ENCODE results near the gene MPHOSPH9.

DNA sequence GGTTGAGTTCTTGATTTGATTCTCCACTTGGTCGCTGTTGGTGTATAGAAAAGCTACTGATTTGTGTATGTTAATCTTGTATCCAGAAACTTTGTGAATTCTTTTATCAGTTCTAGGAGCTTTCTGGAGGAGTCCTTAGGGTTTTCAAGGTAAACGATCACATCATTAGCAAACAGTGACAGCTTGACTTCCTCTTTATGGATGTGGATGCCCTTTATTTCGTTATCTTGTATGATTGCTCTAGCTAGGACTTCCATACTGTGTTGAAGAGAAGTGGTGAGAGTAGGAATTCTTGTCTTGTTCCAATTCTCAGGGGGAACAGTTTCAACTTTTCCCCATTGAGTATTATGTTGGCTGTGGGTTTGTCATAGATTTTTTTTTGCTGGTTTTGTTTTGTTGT is 12.7 kb upstream of the MPHOSPH9 start:
- no peak for TF ChIP-seq EZH2 (conservative IDR thresholded peaks at IDR 0.05; ENCODE audit: low read depth, low read length)
- TF ChIP-seq, protein P1, sequence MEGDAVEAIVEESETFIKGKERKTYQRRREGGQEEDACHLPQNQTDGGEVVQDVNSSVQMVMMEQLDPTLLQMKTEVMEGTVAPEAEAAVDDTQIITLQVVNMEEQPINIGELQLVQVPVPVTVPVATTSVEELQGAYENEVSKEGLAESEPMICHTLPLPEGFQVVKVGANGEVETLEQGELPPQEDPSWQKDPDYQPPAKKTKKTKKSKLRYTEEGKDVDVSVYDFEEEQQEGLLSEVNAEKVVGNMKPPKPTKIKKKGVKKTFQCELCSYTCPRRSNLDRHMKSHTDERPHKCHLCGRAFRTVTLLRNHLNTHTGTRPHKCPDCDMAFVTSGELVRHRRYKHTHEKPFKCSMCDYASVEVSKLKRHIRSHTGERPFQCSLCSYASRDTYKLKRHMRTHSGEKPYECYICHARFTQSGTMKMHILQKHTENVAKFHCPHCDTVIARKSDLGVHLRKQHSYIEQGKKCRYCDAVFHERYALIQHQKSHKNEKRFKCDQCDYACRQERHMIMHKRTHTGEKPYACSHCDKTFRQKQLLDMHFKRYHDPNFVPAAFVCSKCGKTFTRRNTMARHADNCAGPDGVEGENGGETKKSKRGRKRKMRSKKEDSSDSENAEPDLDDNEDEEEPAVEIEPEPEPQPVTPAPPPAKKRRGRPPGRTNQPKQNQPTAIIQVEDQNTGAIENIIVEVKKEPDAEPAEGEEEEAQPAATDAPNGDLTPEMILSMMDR (CRISPR knock-in tag; IDR thresholded peaks at IDR 0.05), result no peak
- no peak for TF ChIP-seq EHMT2 (IDR thresholded peaks at IDR 0.05; ENCODE audit: borderline replicate concordance, low read depth, low read length)
- TF ChIP-seq KLF6 (CRISPR knock-in tag; IDR thresholded peaks at IDR 0.05), result no peak
- TF ChIP-seq, protein P2, sequence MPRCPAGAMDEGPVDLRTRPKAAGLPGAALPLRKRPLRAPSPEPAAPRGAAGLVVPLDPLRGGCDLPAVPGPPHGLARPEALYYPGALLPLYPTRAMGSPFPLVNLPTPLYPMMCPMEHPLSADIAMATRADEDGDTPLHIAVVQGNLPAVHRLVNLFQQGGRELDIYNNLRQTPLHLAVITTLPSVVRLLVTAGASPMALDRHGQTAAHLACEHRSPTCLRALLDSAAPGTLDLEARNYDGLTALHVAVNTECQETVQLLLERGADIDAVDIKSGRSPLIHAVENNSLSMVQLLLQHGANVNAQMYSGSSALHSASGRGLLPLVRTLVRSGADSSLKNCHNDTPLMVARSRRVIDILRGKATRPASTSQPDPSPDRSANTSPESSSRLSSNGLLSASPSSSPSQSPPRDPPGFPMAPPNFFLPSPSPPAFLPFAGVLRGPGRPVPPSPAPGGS (CRISPR knock-in tag; IDR thresholded peaks at IDR 0.05), result no peak
- TF ChIP-seq BRD4 (CRISPR knock-in tag; IDR thresholded peaks at IDR 0.05), result no peak
- no peak for TF ChIP-seq FOXA1 (IDR thresholded peaks at IDR 0.05)
- no peak for TF ChIP-seq FOXA1 (CRISPR knock-in tag; IDR thresholded peaks at IDR 0.05)
- no peak for TF ChIP-seq POLR2A (IDR thresholded peaks at IDR 0.05; ENCODE audit: insufficient read depth in 1 of 2, low read depth in 2 of 2, low read length in 2 of 2)
- no peak for TF ChIP-seq ZKSCAN8 (CRISPR knock-in tag; IDR thresholded peaks at IDR 0.05; ENCODE audit: borderline replicate concordance)
- no peak for TF ChIP-seq EP300 (IDR thresholded peaks at IDR 0.05; ENCODE audit: low read depth in 2 of 2, low read length in 2 of 2)
- TF ChIP-seq EP300 (CRISPR knock-in tag; IDR thresholded peaks at IDR 0.05; ENCODE audit: borderline replicate concordance), result no peak
- TF ChIP-seq CEBPB (IDR thresholded peaks at IDR 0.05; ENCODE audit: borderline replicate concordance, low read depth, low read length), result no peak
- TF ChIP-seq ZNF274 (CRISPR knock-in tag; IDR thresholded peaks at IDR 0.05), result no peak
- TF ChIP-seq SP1 (IDR thresholded peaks at IDR 0.05), result no peak
- no peak for TF ChIP-seq SP1 (CRISPR knock-in tag; IDR thresholded peaks at IDR 0.05)
